ENCODE measurements around the gene ZWILCH. TPM values are rescaled to one million over a fixed set of nuclear protein-coding genes. Genes with fewer than 3 reads are reported as not detected.
"Not testable (repeated sequence)": the region's sequence is repeated elsewhere in the genome, so short reads cannot be mapped to it uniquely, and the experiment has no call there.

The ZWILCH gene
- total RNA-seq, 2 experiments from 2014 or later: 28.1 to 28.7 TPM

GRCh38 chr15:66496951-66497501 is 8.1 kb upstream of the ZWILCH start:
- POLR2A ChIA-PET: interaction anchor here (0.7 to 5.0 kb wide), 13 partner anchors 12 to 1192 kb away, joined by 3 to 50 read pairs (median 5); partner anchors contain the start of genes MAP2K1, RNU5B-1 and TIPIN
- H3K36me3 Mint-ChIP-seq: peaks cover 34% of the 10 kb centered on the region

GRCh38 chr15:66497502-66498455 is 7.3 kb upstream of the ZWILCH start, which contains the start of gene SNAPC5:
Gene SNAPC5, minus strand, starts transcription at chr15:66497762. Its CDS starts 31 bp downstream, at chr15:66497731.
- ATAC-seq (ENCODE audit: low read depth): peak; percentile 94
- POLR2A ChIA-PET: interaction anchor here (0.5 to 5.0 kb wide), 15 partner anchors 10 to 1193 kb away, joined by 3 to 50 read pairs (median 5); partner anchors contain the start of genes MAP2K1, RNU5B-1 and TIPIN

More at GRCh38 chr15:66496951-66497501, 8.1 kb upstream of the ZWILCH start:
- no peak for DNase-seq
- peak; percentile 52 for ATAC-seq (ENCODE audit: low read depth)
- Mint-ChIP-seq H3K27me3 (no peaks in the 10 kb centered on the region), H3K9me3 (no peaks in the 10 kb centered on the region), H3K27ac (peak overlapping the region; percentile 94), H3K4me3 (peak overlapping the region; percentile 95), H3K4me1 (peaks cover 34% of the 10 kb centered on the region)

GRCh38 chr15:66498501-66499386 is 6.4 kb upstream of the ZWILCH start:
- Mint-ChIP-seq H3K4me1 (peaks cover 40% of the 10 kb centered on the region), H3K36me3 (peaks cover 38% of the 10 kb centered on the region), H3K27me3 (no peaks in the 10 kb centered on the region), H3K4me3 (no peak overlapping the region), H3K9me3 (no peaks in the 10 kb centered on the region), H3K27ac (peak overlapping the region; percentile 94)
- DNase-seq (no peak), ATAC-seq (ENCODE audit: low read depth) (no peak)
- POLR2A ChIA-PET: interaction anchor here (0.5 to 5.0 kb wide), 9 partner anchors 9 to 1194 kb away, joined by 3 to 50 read pairs (median 5); partner anchors contain the start of genes MAP2K1, RNU5B-1 and TIPIN

More at GRCh38 chr15:66497502-66498455, 7.3 kb upstream of the ZWILCH start, which contains the start of gene SNAPC5:
- Mint-ChIP-seq H3K4me1 (peaks cover 38% of the 10 kb centered on the region), H3K36me3 (peaks cover 40% of the 10 kb centered on the region), H3K27me3 (no peaks in the 10 kb centered on the region), H3K9me3 (no peaks in the 10 kb centered on the region), H3K27ac (peak within 1 kb of the TSS; percentile 94), H3K4me3 (peak within 1 kb of the TSS; percentile 95)
- peak; percentile 99 for DNase-seq

- H3K4me1 Mint-ChIP-seq: peaks cover 38% of the 10 kb centered on the region
- not testable (repeated sequence) for DNase-seq; ATAC-seq (ENCODE audit: low read depth); H3K27me3 Mint-ChIP-seq; H3K4me3 Mint-ChIP-seq; H3K9me3 Mint-ChIP-seq
- POLR2A ChIA-PET: interaction anchor here (5.0 kb wide), 1 partner anchor 113 kb away, joined by 50 read pairs; the partner anchor contains the start of gene MAP2K1
- H3K36me3 Mint-ChIP-seq: peaks cover 42% of the 10 kb centered on the region
- peak overlapping the region; percentile 48 for H3K27ac Mint-ChIP-seq
Observed at GRCh38 chr15:66500346-66500745, 4.8 kb upstream of the ZWILCH start.

GRCh38 chr15:66502491-66502890 is 2.6 kb upstream of the ZWILCH start:
- Mint-ChIP-seq H3K36me3 (peaks cover 45% of the 10 kb centered on the region), H3K27me3 (no peaks in the 10 kb centered on the region), H3K4me3 (peak overlapping the region; percentile 100), H3K4me1 (peaks cover 46% of the 10 kb centered on the region), H3K9me3 (no peaks in the 10 kb centered on the region), H3K27ac (peak overlapping the region; percentile 57)
- no peak for DNase-seq
- ATAC-seq (ENCODE audit: low read depth): no peak
- POLR2A ChIA-PET: no interaction called here

GRCh38 chr15:66503041-66503648 is 2.0 kb upstream of the ZWILCH start:
- Mint-ChIP-seq H3K36me3 (peaks cover 45% of the 10 kb centered on the region), H3K27ac (peak overlapping the region; percentile 99), H3K4me3 (peak overlapping the region; percentile 100), H3K4me1 (peaks cover 48% of the 10 kb centered on the region)
- H3K9me3 Mint-ChIP-seq; H3K27me3 Mint-ChIP-seq; ATAC-seq (ENCODE audit: low read depth); DNase-seq: not testable (repeated sequence)
- POLR2A ChIA-PET: interaction anchor here (1.1 to 1.4 kb wide), 2 partner anchors 116 to 208 kb away, joined by 4 to 13 read pairs; partner anchors contain the start of gene MAP2K1

GRCh38 chr15:66503780-66504562 is 1.2 kb upstream of the ZWILCH start:
- POLR2A ChIA-PET: interaction anchor here (1.1 to 1.4 kb wide), 3 partner anchors 102 to 209 kb away, joined by 3 to 13 read pairs (median 4); partner anchors contain the start of gene MAP2K1
- H3K36me3 Mint-ChIP-seq: peaks cover 47% of the 10 kb centered on the region
- peak overlapping the region; percentile 99 for H3K27ac Mint-ChIP-seq
- DNase-seq (no peak), ATAC-seq (ENCODE audit: low read depth) (no peak)
- H3K4me1 Mint-ChIP-seq: peaks cover 49% of the 10 kb centered on the region
- H3K4me3 Mint-ChIP-seq: peak overlapping the region; percentile 100
- H3K9me3 Mint-ChIP-seq: no peaks in the 10 kb centered on the region
- no peaks in the 10 kb centered on the region for H3K27me3 Mint-ChIP-seq

GRCh38 chr15:66505430-66505811 is 295 bp downstream of the ZWILCH start:
- ATAC-seq (ENCODE audit: low read depth): no peak
- no peaks in the 10 kb centered on the region for H3K9me3 Mint-ChIP-seq
- H3K36me3 Mint-ChIP-seq: peaks cover 39% of the 10 kb centered on the region
- H3K27me3 Mint-ChIP-seq: no peaks in the 10 kb centered on the region
- H3K4me3 Mint-ChIP-seq: peak overlapping the region; percentile 100
- H3K4me1 Mint-ChIP-seq: peaks cover 42% of the 10 kb centered on the region
- peak overlapping the region; percentile 99 for H3K27ac Mint-ChIP-seq
- no peak for DNase-seq
- POLR2A ChIA-PET: interaction anchor here (1.0 to 1.6 kb wide), 10 partner anchors 9 to 636 kb away, joined by 3 to 12 read pairs (median 4); partner anchors contain the start of genes DIS3L, MAP2K1, RAB11A and TIPIN

- peak overlapping the region; percentile 100 for H3K4me3 Mint-ChIP-seq
- H3K27ac Mint-ChIP-seq: peak overlapping the region; percentile 99
- no peaks in the 10 kb centered on the region for H3K9me3 Mint-ChIP-seq
- H3K27me3 Mint-ChIP-seq: no peaks in the 10 kb centered on the region
- ATAC-seq (ENCODE audit: low read depth) (no peak), DNase-seq (no peak)
- POLR2A ChIA-PET: interaction anchor here (1.2 to 1.6 kb wide), 6 partner anchors 9 to 637 kb away, joined by 3 to 12 read pairs (median 5); partner anchors contain the start of genes MAP2K1, RAB11A and TIPIN
- H3K36me3 Mint-ChIP-seq: peaks cover 38% of the 10 kb centered on the region
- H3K4me1 Mint-ChIP-seq: peaks cover 42% of the 10 kb centered on the region
Observed at GRCh38 chr15:66505818-66506217, 692 bp downstream of the ZWILCH start.

- DNase-seq (no peak), ATAC-seq (ENCODE audit: low read depth) (peak; percentile 13)
- Mint-ChIP-seq H3K9me3 (no peaks in the 10 kb centered on the region), H3K36me3 (peaks cover 26% of the 10 kb centered on the region), H3K4me1 (peaks cover 31% of the 10 kb centered on the region), H3K27ac (peak overlapping the region; percentile 85), H3K4me3 (peak overlapping the region; percentile 57), H3K27me3 (no peaks in the 10 kb centered on the region)
- POLR2A ChIA-PET: no interaction called here
Observed at GRCh38 chr15:66508293-66508883, 3.3 kb downstream of the ZWILCH start.

GRCh38 chr15:66514586-66514985 is 9.5 kb downstream of the ZWILCH start:
- H3K36me3 Mint-ChIP-seq: peaks cover 24% of the 10 kb centered on the region
- no peak for ATAC-seq (ENCODE audit: low read depth)
- H3K4me1 Mint-ChIP-seq: peaks cover 3% of the 10 kb centered on the region
- H3K27ac Mint-ChIP-seq: no peak overlapping the region
- H3K9me3 Mint-ChIP-seq: no peaks in the 10 kb centered on the region
- DNase-seq: no peak
- H3K4me3 Mint-ChIP-seq: no peak overlapping the region
- POLR2A ChIA-PET: interaction anchor here (1.0 kb wide), 1 partner anchor 9 kb away, joined by 5 read pairs; the partner anchor contains the start of gene ZWILCH
- no peaks in the 10 kb centered on the region for H3K27me3 Mint-ChIP-seq

Measured in activated naive CD8-positive, alpha-beta T cell treated with anti-CD3 and anti-CD28 coated beads, Interleukin-2, amount 10 ng/mL, durations not matched to agents 7 days and 5 days (primary cell).